ENCODE results near the gene C9orf72.

DNA sequence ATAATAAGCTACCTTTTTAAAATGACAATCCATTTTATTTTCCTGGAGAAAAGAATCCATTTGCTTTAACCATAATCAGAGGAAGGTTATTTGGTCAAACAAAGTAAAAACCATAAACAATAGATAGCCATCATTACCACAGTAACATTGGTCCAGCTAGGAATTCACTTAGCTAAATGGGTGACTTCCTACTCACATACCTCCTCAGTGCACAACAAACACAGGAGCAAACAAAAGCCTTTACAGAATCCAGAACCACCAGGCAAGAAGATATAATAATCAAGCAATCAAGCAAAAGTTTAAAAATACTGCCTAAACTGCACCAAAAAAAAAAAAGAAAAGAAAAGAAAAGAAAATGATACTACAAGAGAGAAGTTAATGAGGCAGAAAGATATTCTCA, 50.1 kb downstream of the C9orf72 start:
- no peak for TF ChIP-seq LEF1 (IDR thresholded peaks at IDR 0.05; ENCODE audit: borderline replicate concordance)
- TF ChIP-seq FOXK2 (IDR thresholded peaks at IDR 0.05), result no peak
- TF ChIP-seq SP1 (IDR thresholded peaks at IDR 0.05), result no peak

Data from HEK293T (cell line).